Right lobe of liver (tissue), 4 donors: Measurements from ENCODE around the gene GPC6.

Experiments used
- POLR2A ChIP-seq: fragments of 450-650 bp; IDR thresholded peaks from one replicate; pipeline ENCODE4 v1.6.1; 2017; ENCODE audit warnings: antibody characterized with exemption, mild to moderate bottlenecking
- TF ChIP-seq, protein P1 (sequence below), 4 donors: fragments of 200-600 bp in 3 of 4; fragments of 450-650 bp in 1 of 4; IDR thresholded peaks; one replicate each; pipeline versions ENCODE4 v1.5.1 to v1.8.0; 2016 to 2022; ENCODE audit warnings: antibody characterized with exemption in 4 of 4, mild to moderate bottlenecking in 2 of 4
- donor health status: DM: no; HTN: no; CAD: no.
- donor health status: DM: no; HTN: no; CAD: no.
- donor health status: DM: no; HTN: yes; CAD: no.

DNA sequence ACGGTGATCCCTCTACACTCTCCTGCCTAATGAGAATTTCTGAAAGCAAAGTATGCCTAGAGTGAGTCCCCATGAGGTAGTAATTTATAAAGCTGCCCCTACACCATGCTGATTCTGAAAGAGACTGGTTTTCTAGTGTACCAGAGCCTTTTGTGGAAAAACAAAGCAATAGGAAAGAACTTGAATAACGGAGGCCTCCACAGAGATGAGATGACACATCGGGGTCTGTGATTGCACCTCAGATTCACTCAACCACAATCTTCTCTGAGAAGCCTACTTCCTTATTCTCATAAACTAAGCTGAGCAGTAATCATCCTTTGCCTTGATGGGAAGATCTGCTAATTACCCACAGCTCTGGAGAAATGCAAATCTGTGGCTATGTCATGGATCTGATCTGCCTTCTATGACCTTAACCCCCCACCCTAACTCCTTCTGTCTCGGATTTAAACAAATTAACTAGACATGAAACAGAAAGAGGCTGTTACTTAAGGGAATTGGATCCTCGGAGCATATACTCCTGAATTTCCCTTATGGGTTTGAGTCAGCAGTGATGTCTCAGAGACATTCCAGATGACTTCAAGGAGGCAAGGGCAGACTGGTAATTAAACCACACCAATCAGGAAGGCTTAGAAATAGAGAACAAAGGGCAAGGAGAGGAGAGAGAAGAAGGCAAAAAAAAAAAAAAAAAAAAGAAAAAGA lies 1124.8 kb downstream of the GPC6 start:
- TF ChIP-seq, protein P1, sequence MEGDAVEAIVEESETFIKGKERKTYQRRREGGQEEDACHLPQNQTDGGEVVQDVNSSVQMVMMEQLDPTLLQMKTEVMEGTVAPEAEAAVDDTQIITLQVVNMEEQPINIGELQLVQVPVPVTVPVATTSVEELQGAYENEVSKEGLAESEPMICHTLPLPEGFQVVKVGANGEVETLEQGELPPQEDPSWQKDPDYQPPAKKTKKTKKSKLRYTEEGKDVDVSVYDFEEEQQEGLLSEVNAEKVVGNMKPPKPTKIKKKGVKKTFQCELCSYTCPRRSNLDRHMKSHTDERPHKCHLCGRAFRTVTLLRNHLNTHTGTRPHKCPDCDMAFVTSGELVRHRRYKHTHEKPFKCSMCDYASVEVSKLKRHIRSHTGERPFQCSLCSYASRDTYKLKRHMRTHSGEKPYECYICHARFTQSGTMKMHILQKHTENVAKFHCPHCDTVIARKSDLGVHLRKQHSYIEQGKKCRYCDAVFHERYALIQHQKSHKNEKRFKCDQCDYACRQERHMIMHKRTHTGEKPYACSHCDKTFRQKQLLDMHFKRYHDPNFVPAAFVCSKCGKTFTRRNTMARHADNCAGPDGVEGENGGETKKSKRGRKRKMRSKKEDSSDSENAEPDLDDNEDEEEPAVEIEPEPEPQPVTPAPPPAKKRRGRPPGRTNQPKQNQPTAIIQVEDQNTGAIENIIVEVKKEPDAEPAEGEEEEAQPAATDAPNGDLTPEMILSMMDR (IDR thresholded peaks at IDR 0.05) = no peak
- TF ChIP-seq POLR2A = no peak
